ENCODE measurements around the gene SPECC1. TPM values are rescaled to one million over a fixed set of nuclear protein-coding genes. Genes with fewer than 3 reads are reported as not detected.

Gene SPECC1
- total RNA-seq, 1 donor from 2014 or later = 93.1 TPM

DNA sequence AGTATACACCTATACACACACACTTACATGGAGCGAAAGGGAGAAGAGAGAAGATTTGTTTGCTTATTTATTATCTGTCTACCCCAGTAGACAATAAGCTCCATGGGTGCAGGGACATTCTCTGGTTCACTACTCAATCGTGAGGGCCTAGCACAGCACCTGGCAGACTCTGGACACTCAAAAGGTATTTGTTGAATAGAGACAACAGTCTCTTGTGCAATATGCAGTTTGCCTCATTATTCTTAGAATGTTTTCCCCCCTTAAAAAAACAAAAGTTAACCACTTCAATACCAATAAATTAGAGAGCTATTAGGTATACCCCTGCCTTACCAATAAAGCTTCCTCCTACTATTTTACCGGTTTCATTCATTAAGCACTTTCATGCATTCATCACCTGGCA is 33.6 kb upstream of the SPECC1 start:
- no peak overlapping the region for H2AFZ ChIP-seq (replicated peaks)
- H3K27ac Mint-ChIP-seq = peak overlapping the region; percentile 61

DNA sequence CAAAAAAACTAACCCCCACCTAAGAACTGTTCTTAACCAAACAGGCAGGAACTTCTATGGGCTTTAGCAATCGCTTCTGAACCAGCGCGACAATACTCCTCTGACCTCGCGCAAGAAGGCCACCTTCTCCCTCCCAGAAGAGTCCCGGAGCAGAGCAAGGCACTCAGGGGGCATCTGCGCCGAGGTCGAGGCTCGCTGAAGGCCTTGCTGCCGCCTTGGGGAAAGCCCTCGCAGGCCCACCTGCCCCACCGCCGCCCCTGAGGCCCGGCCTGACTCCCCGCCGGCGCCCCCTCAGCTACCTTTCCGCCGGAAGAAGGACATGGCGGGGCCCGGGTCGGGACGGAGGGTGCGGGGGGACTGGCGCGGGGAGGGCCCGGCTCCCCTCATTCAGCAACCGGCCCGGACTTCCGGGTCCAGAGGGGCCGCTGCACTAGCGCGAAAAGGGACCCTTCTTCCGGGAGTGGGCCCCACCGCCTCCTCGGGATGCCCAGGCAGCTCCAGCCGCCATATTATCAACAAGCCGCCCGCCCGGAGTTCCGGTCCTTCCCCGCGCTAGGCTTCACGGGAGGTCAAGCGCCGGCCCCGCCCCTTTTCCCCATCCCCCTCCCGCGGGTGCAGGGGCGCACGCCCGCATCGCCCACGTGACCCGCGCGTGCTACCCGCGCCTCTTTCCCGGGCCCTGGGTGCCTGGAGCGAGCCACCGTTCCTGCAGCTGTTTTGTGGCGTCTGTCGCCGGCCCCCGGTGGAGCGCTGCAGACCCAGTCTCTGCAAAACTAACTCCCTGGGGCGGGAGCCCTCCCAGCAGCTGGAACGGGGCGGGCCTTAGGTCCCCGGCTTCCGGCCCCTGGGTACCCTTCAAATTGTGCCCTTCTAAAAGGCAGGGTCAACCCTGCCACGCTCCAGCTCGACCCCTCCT is 31.6 kb upstream of the SPECC1 start, which contains the start of gene AKAP10:
AKAP10 (minus strand) TSS at position 536 of the 916 bp plus-strand sequence; CDS start at position 387, 149 bp downstream.
- peaks cover 50% of the 10 kb centered on the region for H3K79me2 ChIP-seq (ENCODE audit: low read depth)

More for the DNA sequence above, 33.6 kb upstream of the SPECC1 start:
- H3K27ac ChIP-seq = no peak overlapping the region
- H3F3A ChIP-seq (ENCODE audit: low read depth) = peaks cover 30% of the 10 kb centered on the region
- H3K27me3 ChIP-seq = no peaks in the 10 kb centered on the region
- peaks cover 30% of the 10 kb centered on the region for H3K4me1 ChIP-seq
- TF ChIP-seq EZH2phosphoT487 (IDR thresholded peaks at IDR 0.05) (no peak), EZH2 (IDR thresholded peaks at IDR 0.05) (no peak)
- TF ChIP-seq, protein P1, sequence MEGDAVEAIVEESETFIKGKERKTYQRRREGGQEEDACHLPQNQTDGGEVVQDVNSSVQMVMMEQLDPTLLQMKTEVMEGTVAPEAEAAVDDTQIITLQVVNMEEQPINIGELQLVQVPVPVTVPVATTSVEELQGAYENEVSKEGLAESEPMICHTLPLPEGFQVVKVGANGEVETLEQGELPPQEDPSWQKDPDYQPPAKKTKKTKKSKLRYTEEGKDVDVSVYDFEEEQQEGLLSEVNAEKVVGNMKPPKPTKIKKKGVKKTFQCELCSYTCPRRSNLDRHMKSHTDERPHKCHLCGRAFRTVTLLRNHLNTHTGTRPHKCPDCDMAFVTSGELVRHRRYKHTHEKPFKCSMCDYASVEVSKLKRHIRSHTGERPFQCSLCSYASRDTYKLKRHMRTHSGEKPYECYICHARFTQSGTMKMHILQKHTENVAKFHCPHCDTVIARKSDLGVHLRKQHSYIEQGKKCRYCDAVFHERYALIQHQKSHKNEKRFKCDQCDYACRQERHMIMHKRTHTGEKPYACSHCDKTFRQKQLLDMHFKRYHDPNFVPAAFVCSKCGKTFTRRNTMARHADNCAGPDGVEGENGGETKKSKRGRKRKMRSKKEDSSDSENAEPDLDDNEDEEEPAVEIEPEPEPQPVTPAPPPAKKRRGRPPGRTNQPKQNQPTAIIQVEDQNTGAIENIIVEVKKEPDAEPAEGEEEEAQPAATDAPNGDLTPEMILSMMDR (IDR thresholded peaks at IDR 0.05) = no peak
- H3K9ac ChIP-seq = no peak overlapping the region
- H3K36me3 Mint-ChIP-seq = peaks cover 28% of the 10 kb centered on the region
- no peaks in the 10 kb centered on the region for H3K9me3 ChIP-seq (ENCODE audit: low read depth)
- no peak for DNase-seq (ENCODE audit: low spot score)
- H3K4me3 ChIP-seq = peak overlapping the region; percentile 90
- peaks cover 3% of the 10 kb centered on the region for H3K9me3 Mint-ChIP-seq
- H3K4me3 Mint-ChIP-seq = peak overlapping the region; percentile 70
- peaks cover 70% of the 10 kb centered on the region for H3K79me2 ChIP-seq (ENCODE audit: low read depth)
- peak overlapping the region; percentile 98 for H3K4me2 ChIP-seq
- H3K4me1 Mint-ChIP-seq = peaks cover 23% of the 10 kb centered on the region
- H4K20me1 ChIP-seq (ENCODE audit: low read depth) = peaks cover 32% of the 10 kb centered on the region
- no peaks in the 10 kb centered on the region for H3K36me3 ChIP-seq
- H3K27me3 Mint-ChIP-seq (ENCODE audit: insufficient read depth, low read depth) = peaks cover 5% of the 10 kb centered on the region

DNA sequence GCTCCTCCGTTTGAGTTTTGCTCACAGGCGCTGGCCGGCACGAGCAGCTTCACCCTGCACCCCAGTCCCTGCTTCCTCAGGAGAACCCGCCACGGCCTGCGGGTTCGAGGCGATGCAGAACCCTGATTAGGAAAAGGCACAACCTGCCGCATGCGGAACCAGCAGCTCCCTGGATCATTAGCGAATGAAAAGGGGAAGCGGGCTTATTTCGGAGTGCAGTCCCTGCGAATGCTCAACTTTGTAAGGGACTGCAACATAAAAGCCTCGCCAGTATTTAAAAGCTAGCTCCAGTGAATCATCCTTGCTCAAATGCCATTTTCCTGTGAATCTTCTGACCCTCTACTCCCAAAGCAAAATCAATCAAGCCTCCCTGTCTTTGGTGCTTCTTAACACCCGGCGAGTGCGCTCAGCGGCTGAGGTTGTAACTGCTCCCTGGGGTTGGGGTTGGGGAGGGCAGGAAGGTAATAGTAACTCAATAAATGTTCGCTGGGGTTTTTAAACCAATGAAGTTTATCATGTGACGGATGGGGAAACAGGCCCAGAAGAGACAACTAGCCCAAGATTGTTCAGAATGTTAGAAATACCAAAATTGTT is 30.9 kb upstream of the SPECC1 start:
- H3K4me3 Mint-ChIP-seq = peak overlapping the region; percentile 96
- TF ChIP-seq EZH2phosphoT487 (IDR thresholded peaks at IDR 0.05) = no peak
- TF ChIP-seq, protein P1 (IDR thresholded peaks at IDR 0.05) = peak; percentile 14
- TF ChIP-seq EZH2 (IDR thresholded peaks at IDR 0.05) = peak; percentile 65
- peaks cover 16% of the 10 kb centered on the region for H4K20me1 ChIP-seq (ENCODE audit: low read depth)
- peaks cover 36% of the 10 kb centered on the region for H3F3A ChIP-seq (ENCODE audit: low read depth)
- no peaks in the 10 kb centered on the region for H3K9me3 ChIP-seq (ENCODE audit: low read depth)
- peaks cover 30% of the 10 kb centered on the region for H3K4me1 ChIP-seq
- peaks cover 23% of the 10 kb centered on the region for H3K4me1 Mint-ChIP-seq
- H3K9ac ChIP-seq = no peak overlapping the region
- H3K27ac ChIP-seq = peak overlapping the region; percentile 43
- H3K4me3 ChIP-seq = peak overlapping the region; percentile 90
- H2AFZ ChIP-seq (replicated peaks) = peak overlapping the region; percentile 82
- peaks cover 17% of the 10 kb centered on the region for H3K36me3 Mint-ChIP-seq
- no peaks in the 10 kb centered on the region for H3K36me3 ChIP-seq
- H3K27me3 ChIP-seq = no peaks in the 10 kb centered on the region
- H3K79me2 ChIP-seq (ENCODE audit: low read depth) = peaks cover 43% of the 10 kb centered on the region
- H3K4me2 ChIP-seq = peak overlapping the region; percentile 98
- peak overlapping the region; percentile 78 for H3K27ac Mint-ChIP-seq
- peaks cover 3% of the 10 kb centered on the region for H3K9me3 Mint-ChIP-seq
- peaks cover 8% of the 10 kb centered on the region for H3K27me3 Mint-ChIP-seq (ENCODE audit: insufficient read depth, low read depth)
- DNase-seq (ENCODE audit: low spot score) = no peak

More for the DNA sequence above, 31.6 kb upstream of the SPECC1 start, which contains the start of gene AKAP10:
- H3K36me3 Mint-ChIP-seq = peaks cover 23% of the 10 kb centered on the region
- Histone ChIP-seq H3K9ac (peak within 1 kb of the TSS; percentile 81), H3K36me3 (no peaks in the 10 kb centered on the region), H3K9me3 (ENCODE audit: low read depth) (no peaks in the 10 kb centered on the region), H3K4me3 (peak within 1 kb of the TSS; percentile 90), H3K27ac (peak within 1 kb of the TSS; percentile 80), H2AFZ (replicated peaks) (peak within 1 kb of the TSS; percentile 82), H3K27me3 (no peaks in the 10 kb centered on the region), H4K20me1 (ENCODE audit: low read depth) (peaks cover 19% of the 10 kb centered on the region), H3F3A (ENCODE audit: low read depth) (peaks cover 36% of the 10 kb centered on the region), H3K4me1 (peaks cover 30% of the 10 kb centered on the region), H3K4me2 (peak within 1 kb of the TSS; percentile 98)
- peak within 1 kb of the TSS; percentile 96 for H3K4me3 Mint-ChIP-seq
- peak within 1 kb of the TSS; percentile 98 for H3K27ac Mint-ChIP-seq
- DNase-seq (ENCODE audit: low spot score) = peak; percentile 93
- peaks cover 3% of the 10 kb centered on the region for H3K9me3 Mint-ChIP-seq
- peaks cover 23% of the 10 kb centered on the region for H3K4me1 Mint-ChIP-seq
- TF ChIP-seq, protein P1 (IDR thresholded peaks at IDR 0.05) = no peak
- TF ChIP-seq EZH2phosphoT487 (IDR thresholded peaks at IDR 0.05) (no peak), EZH2 (IDR thresholded peaks at IDR 0.05) (no peak)
- peaks cover 8% of the 10 kb centered on the region for H3K27me3 Mint-ChIP-seq (ENCODE audit: insufficient read depth, low read depth)
